ENCODE data around the gene ITPK1. TPM values are rescaled to one million over a fixed set of nuclear protein-coding genes. Genes with fewer than 3 reads are reported as not detected.
A peak's percentile ranks its signal among the peaks of the same experiment; 100 is the strongest.

The ITPK1 gene
- total and polyA plus RNA-seq, 7 experiments from 2014 or later: 10.2 to 71.8 (median 21.3) TPM

DNA sequence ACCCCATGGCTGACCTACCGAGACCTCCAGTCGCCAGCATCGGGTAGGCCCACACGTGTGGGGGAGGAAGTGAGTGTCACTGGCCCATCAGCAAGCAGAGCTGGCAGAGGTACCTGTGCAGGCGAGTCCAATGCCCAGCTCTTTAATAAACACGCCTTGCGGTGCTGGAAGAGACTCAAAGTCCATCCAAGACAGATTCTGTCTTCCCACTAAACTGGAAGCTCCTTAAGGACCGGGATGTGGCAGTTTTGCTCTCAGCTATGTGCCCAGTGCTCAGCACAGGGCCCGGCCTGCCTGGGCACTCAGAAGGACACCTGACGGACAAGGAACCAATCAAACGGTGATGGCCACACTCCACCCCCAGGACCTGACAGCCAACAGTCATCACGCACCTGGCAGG lies 65.0 kb downstream of the ITPK1 start:
- H3K27me3 ChIP-seq (ENCODE audit: control insufficient read depth in 2 of 2, insufficient read depth in 2 of 2, low read length in 2 of 2): no peaks in the 10 kb centered on the region
- intact Hi-C loops (cut with micrococcal nuclease): no loop called here
- DNase-seq: no peak
- H3K9me3 Mint-ChIP-seq: no peaks in the 10 kb centered on the region
- no peaks in the 10 kb centered on the region for H3K9me3 ChIP-seq (ENCODE audit: control insufficient read depth in 2 of 3, low read length in 3 of 3)
- ChIA-PET CTCF (no interaction called here), POLR2A (no interaction called here)
- peaks cover 0 to 13% (median under 1%) of the 10 kb centered on the region in 5 donors for H3K36me3 Mint-ChIP-seq
- no peak overlapping the region for H3K4me3 Mint-ChIP-seq
- H3K27ac Mint-ChIP-seq: no peak overlapping the region
- no peak for ATAC-seq
- peaks cover 0 to 9% (median 0%) of the 10 kb centered on the region in 3 experiments for H3K36me3 ChIP-seq (ENCODE audit: control insufficient read depth in 2 of 3, insufficient read depth in 3 of 3, low read length in 3 of 3)
- no peak overlapping the region for H3K27ac ChIP-seq (ENCODE audit: low read depth, low read length)
- peaks cover 0 to 18% (median 3%) of the 10 kb centered on the region in 7 donors for H3K4me1 Mint-ChIP-seq
- no peaks in the 10 kb centered on the region for H3K4me1 ChIP-seq (ENCODE audit: control insufficient read depth in 2 of 2, insufficient read depth in 2 of 2, low read length in 2 of 2)
- H3K4me3 ChIP-seq (ENCODE audit: low read length): no peak overlapping the region
- H3K27me3 Mint-ChIP-seq: no peaks in the 10 kb centered on the region

DNA sequence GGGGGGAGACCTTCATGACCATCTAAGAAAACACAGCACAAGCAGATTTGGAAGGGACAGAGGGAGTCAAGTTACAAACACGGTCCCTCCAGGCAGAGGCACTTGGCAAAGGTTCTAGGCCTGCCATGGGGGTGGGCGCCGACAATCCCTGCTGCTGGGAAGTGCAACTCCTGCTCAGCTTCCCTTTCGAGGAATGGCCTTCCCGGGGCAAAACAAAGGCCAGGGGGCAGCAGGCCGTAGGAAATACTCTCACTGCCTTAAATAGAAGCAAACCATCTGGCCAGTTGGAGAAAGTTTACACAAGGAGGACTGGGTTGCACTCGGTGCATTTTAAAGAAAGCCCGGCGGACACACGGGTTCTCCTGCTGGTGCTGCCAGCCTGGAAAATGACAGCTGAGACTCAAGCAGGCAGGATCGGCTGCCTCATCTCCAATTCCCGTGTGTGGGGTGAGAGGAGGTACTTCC lies 65.8 kb downstream of the ITPK1 start:
- Histone ChIP-seq H3K27me3 (ENCODE audit: control insufficient read depth in 2 of 2, insufficient read depth in 2 of 2, low read length in 2 of 2) (no peaks in the 10 kb centered on the region), H3K9me3 (ENCODE audit: control insufficient read depth in 2 of 3, low read length in 3 of 3) (no peaks in the 10 kb centered on the region), H3K4me3 (ENCODE audit: low read length) (no peak overlapping the region), H3K36me3 (ENCODE audit: control insufficient read depth in 2 of 3, insufficient read depth in 3 of 3, low read length in 3 of 3) (peaks cover 0 to 5% (median 0%) of the 10 kb centered on the region in 3 experiments), H3K27ac (ENCODE audit: low read depth, low read length) (no peak overlapping the region), H3K4me1 (ENCODE audit: control insufficient read depth in 2 of 2, insufficient read depth in 2 of 2, low read length in 2 of 2) (no peaks in the 10 kb centered on the region)
- ChIA-PET CTCF (no interaction called here), POLR2A (no interaction called here)
- intact Hi-C loops (cut with micrococcal nuclease): no loop called here
- no peaks in the 10 kb centered on the region for H3K27me3 Mint-ChIP-seq
- H3K36me3 Mint-ChIP-seq: peaks cover 0 to 13% (median 0%) of the 10 kb centered on the region in 5 donors
- DNase-seq: no peak
- H3K9me3 Mint-ChIP-seq: no peaks in the 10 kb centered on the region
- H3K4me3 Mint-ChIP-seq: no peak overlapping the region
- H3K27ac Mint-ChIP-seq: no peak overlapping the region
- no peak for ATAC-seq
- peaks cover 0 to 17% (median 6%) of the 10 kb centered on the region in 7 donors for H3K4me1 Mint-ChIP-seq

DNA sequence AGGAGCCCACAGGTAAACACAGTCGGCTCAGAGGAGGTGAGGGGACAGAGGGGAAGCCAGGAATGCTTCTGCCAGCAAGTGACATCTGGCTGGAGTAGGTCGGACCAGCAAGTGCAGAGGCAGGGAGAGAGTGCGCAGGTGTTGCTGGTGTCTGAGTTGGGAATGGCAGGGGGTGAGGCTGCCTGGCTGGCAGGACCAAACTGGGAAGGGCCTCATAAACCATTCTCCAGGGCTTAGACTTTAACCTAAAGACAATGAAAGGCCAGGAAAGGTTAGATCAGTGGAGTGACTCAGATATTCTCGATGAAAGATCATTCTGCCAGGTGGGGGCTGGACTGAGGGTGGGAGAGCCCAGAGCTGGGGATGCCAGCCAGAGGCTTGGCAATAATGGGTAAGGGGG lies 66.4 kb downstream of the ITPK1 start:
- H3K27ac Mint-ChIP-seq: no peak overlapping the region
- H3K27me3 ChIP-seq (ENCODE audit: control insufficient read depth in 2 of 2, insufficient read depth in 2 of 2, low read length in 2 of 2): no peaks in the 10 kb centered on the region
- CTCF ChIA-PET: no interaction called here

DNA sequence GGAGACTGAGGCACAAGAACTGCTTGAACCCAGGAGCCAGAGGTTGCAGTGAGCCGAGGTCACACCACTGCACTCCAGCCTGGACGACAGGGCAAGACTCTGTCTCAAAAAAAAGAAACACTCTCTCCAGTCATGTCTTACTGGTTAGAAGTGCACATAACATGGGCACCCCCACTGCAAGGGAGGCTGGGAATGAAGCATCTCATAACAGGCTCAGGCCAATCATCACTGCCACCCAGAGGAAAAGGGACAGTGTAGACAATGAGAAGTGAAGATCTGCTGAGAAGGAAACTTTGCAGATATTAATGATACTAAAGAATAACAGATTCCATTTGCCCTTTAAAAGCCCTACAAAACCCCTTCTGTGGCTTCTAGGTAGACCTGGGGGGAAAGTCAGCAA lies 66.9 kb downstream of the ITPK1 start:
- H3K36me3 Mint-ChIP-seq: peaks cover 0 to 13% (median 0%) of the 10 kb centered on the region in 5 donors
- H3K4me3 ChIP-seq (ENCODE audit: low read length): no peak overlapping the region
- POLR2A ChIA-PET: no interaction called here
- ATAC-seq (no peak), DNase-seq (no peak)
- H3K9me3 ChIP-seq (ENCODE audit: control insufficient read depth in 2 of 3, low read length in 3 of 3): no peaks in the 10 kb centered on the region
- no peaks in the 10 kb centered on the region for H3K27me3 Mint-ChIP-seq
- H3K4me3 Mint-ChIP-seq: no peak overlapping the region
- H3K4me1 Mint-ChIP-seq: peaks cover 0 to 24% (median 6%) of the 10 kb centered on the region in 7 donors
- H3K27me3 ChIP-seq (ENCODE audit: control insufficient read depth in 2 of 2, insufficient read depth in 2 of 2, low read length in 2 of 2): no peaks in the 10 kb centered on the region
- H3K27ac ChIP-seq (ENCODE audit: low read depth, low read length): no peak overlapping the region
- intact Hi-C loops (cut with micrococcal nuclease): no loop called here
- H3K36me3 ChIP-seq (ENCODE audit: control insufficient read depth in 2 of 3, insufficient read depth in 3 of 3, low read length in 3 of 3): peaks cover 0 to 5% (median 0%) of the 10 kb centered on the region in 3 experiments
- CTCF ChIA-PET: no interaction called here
- H3K27ac Mint-ChIP-seq: no peak overlapping the region
- H3K9me3 Mint-ChIP-seq: no peaks in the 10 kb centered on the region
- H3K4me1 ChIP-seq (ENCODE audit: control insufficient read depth in 2 of 2, insufficient read depth in 2 of 2, low read length in 2 of 2): no peaks in the 10 kb centered on the region

More for the DNA sequence above, 66.4 kb downstream of the ITPK1 start:
- no peak for DNase-seq
- no peaks in the 10 kb centered on the region for H3K27me3 Mint-ChIP-seq
- ATAC-seq: no peak
- Histone ChIP-seq H3K36me3 (ENCODE audit: control insufficient read depth in 2 of 3, insufficient read depth in 3 of 3, low read length in 3 of 3) (peaks cover 0 to 5% (median 0%) of the 10 kb centered on the region in 3 experiments), H3K27ac (ENCODE audit: low read depth, low read length) (no peak overlapping the region), H3K4me3 (ENCODE audit: low read length) (no peak overlapping the region), H3K4me1 (ENCODE audit: control insufficient read depth in 2 of 2, insufficient read depth in 2 of 2, low read length in 2 of 2) (no peaks in the 10 kb centered on the region), H3K9me3 (ENCODE audit: control insufficient read depth in 2 of 3, low read length in 3 of 3) (no peaks in the 10 kb centered on the region)
- POLR2A ChIA-PET: no interaction called here
- H3K4me1 Mint-ChIP-seq: peaks cover 0 to 19% (median 6%) of the 10 kb centered on the region in 7 donors
- no peaks in the 10 kb centered on the region for H3K9me3 Mint-ChIP-seq
- intact Hi-C loops (cut with micrococcal nuclease): no loop called here
- no peak overlapping the region for H3K4me3 Mint-ChIP-seq
- H3K36me3 Mint-ChIP-seq: peaks cover 0 to 13% (median 0%) of the 10 kb centered on the region in 5 donors

DNA sequence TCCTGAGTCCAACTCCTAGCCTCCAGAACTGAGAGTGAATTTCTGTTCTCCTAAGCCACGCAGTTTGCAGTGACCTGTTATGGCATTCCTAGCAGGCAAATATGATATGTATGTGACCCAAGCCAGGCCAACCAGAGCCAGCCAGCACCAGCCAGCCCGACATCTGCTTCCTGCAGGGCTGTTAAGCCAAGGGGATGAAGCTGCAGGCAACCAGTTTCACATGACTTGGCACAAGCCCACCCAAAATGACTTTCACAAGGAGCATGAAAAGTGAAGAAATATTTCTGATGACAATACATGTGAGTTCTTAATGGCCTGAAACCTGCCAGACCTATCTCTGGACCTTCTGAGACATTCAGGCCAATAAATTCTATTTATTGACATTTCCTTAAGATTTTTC lies 68.1 kb downstream of the ITPK1 start:
- H3K4me1 Mint-ChIP-seq: peaks cover 0 to 31% (median 12%) of the 10 kb centered on the region in 7 donors
- H3K4me3 Mint-ChIP-seq: no peak overlapping the region
- no peaks in the 10 kb centered on the region for H3K9me3 Mint-ChIP-seq
- Histone ChIP-seq H3K27ac (ENCODE audit: low read depth, low read length) (no peak overlapping the region), H3K36me3 (ENCODE audit: control insufficient read depth in 2 of 3, insufficient read depth in 3 of 3, low read length in 3 of 3) (peaks cover 0 to 5% (median 0%) of the 10 kb centered on the region in 3 experiments), H3K4me3 (ENCODE audit: low read length) (no peak overlapping the region), H3K9me3 (ENCODE audit: control insufficient read depth in 2 of 3, low read length in 3 of 3) (no peaks in the 10 kb centered on the region), H3K4me1 (ENCODE audit: control insufficient read depth in 2 of 2, insufficient read depth in 2 of 2, low read length in 2 of 2) (no peaks in the 10 kb centered on the region), H3K27me3 (ENCODE audit: control insufficient read depth in 2 of 2, insufficient read depth in 2 of 2, low read length in 2 of 2) (no peaks in the 10 kb centered on the region)
- H3K27ac Mint-ChIP-seq: no peak overlapping the region
- ChIA-PET CTCF (no interaction called here), POLR2A (no interaction called here)
- no peaks in the 10 kb centered on the region for H3K27me3 Mint-ChIP-seq
- no peak for ATAC-seq
- peaks cover 0 to 13% (median 0%) of the 10 kb centered on the region in 5 donors for H3K36me3 Mint-ChIP-seq
- intact Hi-C loops (cut with micrococcal nuclease): no loop called here
- DNase-seq: no peak

DNA sequence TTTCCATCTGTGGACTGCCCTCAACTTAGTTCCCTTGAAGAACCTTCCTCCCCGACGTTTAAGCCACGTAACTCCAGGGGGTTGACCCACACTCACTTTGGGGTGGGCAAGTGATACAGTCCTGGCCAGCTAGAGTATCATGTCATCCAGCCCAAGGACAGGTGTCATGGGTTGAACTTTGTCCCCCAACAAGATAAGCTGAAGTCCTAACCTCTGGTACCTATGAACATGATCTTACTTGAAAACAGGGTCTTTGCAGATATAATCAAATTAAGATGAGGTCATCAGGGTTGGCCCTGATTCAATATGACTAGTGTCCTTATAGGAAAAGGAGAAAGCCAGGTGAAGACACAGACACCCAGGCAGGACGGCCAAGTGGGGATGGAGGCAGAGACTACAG lies 68.6 kb downstream of the ITPK1 start:
- no peak overlapping the region for H3K4me3 ChIP-seq (ENCODE audit: low read length)
- H3K27me3 Mint-ChIP-seq: no peaks in the 10 kb centered on the region
- intact Hi-C loops (cut with micrococcal nuclease): no loop called here
- peak overlapping the region in 1 of 9 donors; percentile 12 for H3K27ac Mint-ChIP-seq
- H3K36me3 Mint-ChIP-seq: peaks cover 0 to 12% (median 0%) of the 10 kb centered on the region in 5 donors
- H3K4me1 ChIP-seq (ENCODE audit: control insufficient read depth in 2 of 2, insufficient read depth in 2 of 2, low read length in 2 of 2): no peaks in the 10 kb centered on the region
- no peaks in the 10 kb centered on the region for H3K9me3 Mint-ChIP-seq
- ChIA-PET CTCF (no interaction called here), POLR2A (no interaction called here)
- H3K4me3 Mint-ChIP-seq: no peak overlapping the region
- peaks cover 3 to 36% (median 16%) of the 10 kb centered on the region in 7 donors for H3K4me1 Mint-ChIP-seq
- peaks cover 0 to 5% (median 0%) of the 10 kb centered on the region in 3 experiments for H3K36me3 ChIP-seq (ENCODE audit: control insufficient read depth in 2 of 3, insufficient read depth in 3 of 3, low read length in 3 of 3)
- no peak for ATAC-seq
- H3K27ac ChIP-seq (ENCODE audit: low read depth, low read length): no peak overlapping the region
- no peaks in the 10 kb centered on the region for H3K27me3 ChIP-seq (ENCODE audit: control insufficient read depth in 2 of 2, insufficient read depth in 2 of 2, low read length in 2 of 2)
- DNase-seq: no peak
- H3K9me3 ChIP-seq (ENCODE audit: control insufficient read depth in 2 of 3, low read length in 3 of 3): no peaks in the 10 kb centered on the region

DNA sequence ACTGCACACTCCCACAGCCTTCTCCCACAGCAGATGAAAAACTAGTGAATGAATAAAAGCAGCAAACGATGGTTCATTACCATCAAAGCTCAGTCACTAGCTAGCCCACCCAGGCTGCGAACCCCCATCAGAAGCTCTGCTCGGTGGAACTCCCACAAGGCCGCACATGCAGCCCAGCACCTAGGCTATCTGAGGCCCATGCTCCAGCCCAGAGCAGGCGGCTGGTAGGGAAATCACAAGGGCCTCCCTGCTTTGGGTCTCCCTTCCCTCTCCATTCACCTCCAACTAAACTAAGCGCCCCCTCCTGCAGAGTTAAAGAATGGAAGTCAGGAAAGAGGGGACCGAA lies 69.0 kb downstream of the ITPK1 start:
- POLR2A ChIA-PET: no interaction called here
- H3K4me3 Mint-ChIP-seq: no peak overlapping the region
- Histone ChIP-seq H3K4me3 (ENCODE audit: low read length) (no peak overlapping the region), H3K36me3 (ENCODE audit: control insufficient read depth in 2 of 3, insufficient read depth in 3 of 3, low read length in 3 of 3) (peaks cover 0 to 5% (median 0%) of the 10 kb centered on the region in 3 experiments), H3K9me3 (ENCODE audit: control insufficient read depth in 2 of 3, low read length in 3 of 3) (no peaks in the 10 kb centered on the region), H3K4me1 (ENCODE audit: control insufficient read depth in 2 of 2, insufficient read depth in 2 of 2, low read length in 2 of 2) (no peaks in the 10 kb centered on the region), H3K27me3 (ENCODE audit: control insufficient read depth in 2 of 2, insufficient read depth in 2 of 2, low read length in 2 of 2) (no peaks in the 10 kb centered on the region), H3K27ac (ENCODE audit: low read depth, low read length) (no peak overlapping the region)
- H3K36me3 Mint-ChIP-seq: peaks cover 0 to 10% (median 0%) of the 10 kb centered on the region in 5 donors
- H3K9me3 Mint-ChIP-seq: no peaks in the 10 kb centered on the region
- ATAC-seq (no peak), DNase-seq (no peak)
- CTCF ChIA-PET: no interaction called here
- H3K4me1 Mint-ChIP-seq: peaks cover 7 to 41% (median 21%) of the 10 kb centered on the region in 7 donors
- H3K27ac Mint-ChIP-seq: no peak overlapping the region
- no peaks in the 10 kb centered on the region for H3K27me3 Mint-ChIP-seq
- intact Hi-C loops (cut with micrococcal nuclease): no loop called here
